ENCODE results near the gene GTF2B. TPM values are rescaled to one million over a fixed set of nuclear protein-coding genes. Genes with fewer than 3 reads are reported as not detected.

The GTF2B gene
- total RNA-seq, 1 donor from 2014 or later = 28.3 TPM

DNA sequence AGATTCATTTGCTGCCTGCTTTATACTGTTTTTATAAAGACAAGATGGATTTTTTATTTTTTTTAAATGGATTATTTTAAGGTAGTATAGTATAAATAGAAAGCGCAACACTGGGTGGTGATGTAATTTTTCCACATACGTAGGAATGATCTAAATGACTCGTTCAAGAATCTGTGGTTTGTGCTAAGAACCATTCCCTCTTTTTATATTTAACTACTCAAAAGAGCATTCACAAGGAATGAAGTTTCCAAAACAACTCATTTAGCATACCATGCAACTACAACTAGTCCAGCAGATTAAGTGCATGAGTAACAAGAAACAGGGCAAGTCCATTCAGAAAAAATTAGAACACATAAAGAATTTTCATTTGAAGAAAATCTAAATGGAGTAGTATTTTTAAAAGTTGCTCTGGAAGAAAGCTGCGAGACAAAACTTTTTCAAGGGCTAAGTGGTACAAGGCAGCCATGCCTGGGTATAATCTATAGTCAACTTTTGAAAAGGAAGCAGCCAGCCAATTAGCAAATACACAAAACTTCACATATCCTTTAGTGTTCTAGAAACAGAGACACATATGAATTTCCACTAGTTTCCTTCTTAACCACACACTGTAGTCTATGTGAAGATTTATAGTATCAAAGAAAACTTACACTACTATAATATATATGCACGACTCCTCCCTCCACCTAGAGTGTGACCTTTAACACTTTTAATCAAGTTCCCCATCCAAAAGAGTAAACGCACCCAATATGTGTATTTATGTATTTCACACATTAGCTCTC, 23.4 kb downstream of the GTF2B start:
- Histone ChIP-seq H3K36me3 (ENCODE audit: insufficient read depth, low read length) (no peaks in the 10 kb centered on the region), H4K20me1 (ENCODE audit: insufficient read depth, low read length) (peaks cover 34% of the 10 kb centered on the region), H3K27ac (ENCODE audit: low read depth, low read length) (peak overlapping the region; percentile 44), H3K4me2 (ENCODE audit: low read length) (peak overlapping the region; percentile 30), H2AFZ (ENCODE audit: low read depth, low read length) (no peak overlapping the region), H3K9me3 (ENCODE audit: insufficient read depth, low read depth, low read length) (no peaks in the 10 kb centered on the region), H3K9ac (ENCODE audit: low read length) (peak overlapping the region; percentile 29), H3K27me3 (ENCODE audit: insufficient read depth, low read length) (no peaks in the 10 kb centered on the region), H3K79me2 (ENCODE audit: insufficient read depth, low read length) (peaks cover 83% of the 10 kb centered on the region), H3K4me1 (ENCODE audit: insufficient read depth, low read length) (peaks cover 7% of the 10 kb centered on the region), H3K4me3 (ENCODE audit: insufficient read depth, low read depth, low read length) (no peak overlapping the region)
- FAIRE-seq = no peak
- TF ChIP-seq EZH2 (IDR thresholded peaks at IDR 0.05; ENCODE audit: insufficient read depth, low read length) = no peak
- TF ChIP-seq, protein P1, sequence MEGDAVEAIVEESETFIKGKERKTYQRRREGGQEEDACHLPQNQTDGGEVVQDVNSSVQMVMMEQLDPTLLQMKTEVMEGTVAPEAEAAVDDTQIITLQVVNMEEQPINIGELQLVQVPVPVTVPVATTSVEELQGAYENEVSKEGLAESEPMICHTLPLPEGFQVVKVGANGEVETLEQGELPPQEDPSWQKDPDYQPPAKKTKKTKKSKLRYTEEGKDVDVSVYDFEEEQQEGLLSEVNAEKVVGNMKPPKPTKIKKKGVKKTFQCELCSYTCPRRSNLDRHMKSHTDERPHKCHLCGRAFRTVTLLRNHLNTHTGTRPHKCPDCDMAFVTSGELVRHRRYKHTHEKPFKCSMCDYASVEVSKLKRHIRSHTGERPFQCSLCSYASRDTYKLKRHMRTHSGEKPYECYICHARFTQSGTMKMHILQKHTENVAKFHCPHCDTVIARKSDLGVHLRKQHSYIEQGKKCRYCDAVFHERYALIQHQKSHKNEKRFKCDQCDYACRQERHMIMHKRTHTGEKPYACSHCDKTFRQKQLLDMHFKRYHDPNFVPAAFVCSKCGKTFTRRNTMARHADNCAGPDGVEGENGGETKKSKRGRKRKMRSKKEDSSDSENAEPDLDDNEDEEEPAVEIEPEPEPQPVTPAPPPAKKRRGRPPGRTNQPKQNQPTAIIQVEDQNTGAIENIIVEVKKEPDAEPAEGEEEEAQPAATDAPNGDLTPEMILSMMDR (IDR thresholded peaks at IDR 0.05; ENCODE audit: insufficient read depth, low read depth, low read length) = no peak
- H3K4me3 Mint-ChIP-seq (ENCODE audit: unreplicated experiment) = no peak overlapping the region
- no peaks in the 10 kb centered on the region for H3K9me3 Mint-ChIP-seq (ENCODE audit: unreplicated experiment)
- peak; percentile 88 for DNase-seq (ENCODE audit: low read depth)
- H3K27me3 Mint-ChIP-seq (ENCODE audit: low read depth, unreplicated experiment) = no peaks in the 10 kb centered on the region
- peaks cover 3% of the 10 kb centered on the region for H3K36me3 Mint-ChIP-seq (ENCODE audit: low read depth, unreplicated experiment)
- peak overlapping the region; percentile 24 for H3K27ac Mint-ChIP-seq (ENCODE audit: unreplicated experiment)
- peaks cover 14% of the 10 kb centered on the region for H3K4me1 Mint-ChIP-seq (ENCODE audit: low read depth, unreplicated experiment)

DNA sequence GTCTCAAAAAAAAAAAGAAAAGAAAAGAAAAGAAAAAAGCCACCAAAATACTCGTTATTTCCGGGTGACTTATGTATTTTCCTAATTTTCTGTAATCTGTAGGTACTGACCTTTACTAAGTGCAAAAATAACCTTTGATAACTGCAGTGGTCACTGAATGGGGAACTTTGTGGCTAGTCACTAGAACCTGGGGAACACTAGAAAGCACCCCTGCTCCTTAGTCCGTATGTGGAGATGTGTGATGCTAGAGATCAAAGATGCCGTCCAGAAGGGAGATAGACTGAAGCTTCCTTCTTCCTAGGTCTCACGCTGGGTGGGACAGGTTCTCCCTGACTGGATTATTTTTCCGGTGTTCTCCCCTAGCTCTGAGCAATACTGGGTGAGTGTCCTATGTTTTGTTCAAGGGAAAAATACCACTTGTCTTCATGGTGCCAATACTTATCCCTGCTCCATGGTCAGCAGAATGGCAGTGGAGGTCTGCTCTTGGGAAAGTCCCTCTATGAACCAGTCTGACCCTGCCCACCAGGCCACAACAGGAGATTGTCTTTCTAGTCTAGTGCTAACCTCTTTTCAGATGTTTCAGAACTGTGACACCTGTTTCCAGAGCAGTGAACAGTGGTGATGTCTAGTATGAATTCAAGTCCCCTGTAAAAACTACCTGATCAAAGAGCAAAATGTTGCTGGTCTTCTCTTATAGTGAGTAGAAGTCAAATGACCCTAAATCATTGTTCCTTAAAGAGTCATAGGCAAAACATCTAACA, 39.9 kb downstream of the GTF2B start:
- H3K27me3 Mint-ChIP-seq (ENCODE audit: low read depth, unreplicated experiment) = no peaks in the 10 kb centered on the region
- H3K9me3 Mint-ChIP-seq (ENCODE audit: unreplicated experiment) = no peaks in the 10 kb centered on the region
- no peaks in the 10 kb centered on the region for H3K4me1 ChIP-seq (ENCODE audit: insufficient read depth, low read length)
- H3K36me3 ChIP-seq (ENCODE audit: insufficient read depth, low read length) = peaks cover 9% of the 10 kb centered on the region
- no peak overlapping the region for H3K27ac Mint-ChIP-seq (ENCODE audit: unreplicated experiment)
- H3K36me3 Mint-ChIP-seq (ENCODE audit: low read depth, unreplicated experiment) = peaks cover 11% of the 10 kb centered on the region
- no peak overlapping the region for H3K27ac ChIP-seq (ENCODE audit: low read depth, low read length)
- no peak overlapping the region for H3K9ac ChIP-seq (ENCODE audit: low read length)
- H3K4me3 ChIP-seq (ENCODE audit: insufficient read depth, low read depth, low read length) = no peak overlapping the region
- no peaks in the 10 kb centered on the region for H3K27me3 ChIP-seq (ENCODE audit: insufficient read depth, low read length)
- no peak overlapping the region for H3K4me3 Mint-ChIP-seq (ENCODE audit: unreplicated experiment)
- no peak overlapping the region for H3K4me2 ChIP-seq (ENCODE audit: low read length)
- no peak for FAIRE-seq
- no peak overlapping the region for H2AFZ ChIP-seq (ENCODE audit: low read depth, low read length)
- H3K79me2 ChIP-seq (ENCODE audit: insufficient read depth, low read length) = no peaks in the 10 kb centered on the region
- DNase-seq (ENCODE audit: low read depth) = no peak
- no peaks in the 10 kb centered on the region for H3K4me1 Mint-ChIP-seq (ENCODE audit: low read depth, unreplicated experiment)
- H4K20me1 ChIP-seq (ENCODE audit: insufficient read depth, low read length) = no peaks in the 10 kb centered on the region
- no peaks in the 10 kb centered on the region for H3K9me3 ChIP-seq (ENCODE audit: insufficient read depth, low read depth, low read length)
- TF ChIP-seq EZH2 (IDR thresholded peaks at IDR 0.05; ENCODE audit: insufficient read depth, low read length) = no peak
- TF ChIP-seq, protein P1 (IDR thresholded peaks at IDR 0.05; ENCODE audit: insufficient read depth, low read depth, low read length) = no peak

Measured in astrocyte (in vitro differentiated cells and primary cell).